HepG2 (cell line): ENCODE measurements around the gene KLHL17. TPM values are rescaled to one million over a fixed set of nuclear protein-coding genes. Genes with fewer than 3 reads are reported as not detected.
A peak's percentile ranks its signal among the peaks of the same experiment; 100 is the strongest.

Experiments used
- AGO2 ChIP-seq: fragments of 200-400 bp; formaldehyde crosslinking; optimal IDR thresholded peaks from 2 replicates; pipeline ENCODE3; 2017; ENCODE audit warnings: mild to moderate bottlenecking, low read depth, low read length, moderate library complexity
- ATF4 ChIP-seq, 2 experiments: fragments of 450-650 bp in 1 of 2; sonication (generic) in 1 of 2; formaldehyde crosslinking; IDR thresholded peaks; 2 replicates each; pipeline versions ENCODE4 v1.5.0 to v1.8.0; 2020 to 2022; ENCODE audit warnings: mild to moderate bottlenecking in 1 of 2, missing genetic modification reagents in 1 of 2
- CREB1 ChIP-seq, 2 experiments: fragments of 450-650 bp in 1 of 2; IDR thresholded peaks; 2 replicates each; pipeline ENCODE4 v1.6.1; 2016 to 2017; ENCODE audit warnings: control low read depth in 1 of 2, mild to moderate bottlenecking in 1 of 2, missing compliant biosample characterization in 1 of 2, missing genetic modification characterization in 1 of 2
- EEA1 ChIP-seq: sonication (generic); formaldehyde crosslinking; IDR thresholded peaks from 2 replicates; pipeline ENCODE4 v1.5.1; 2020; ENCODE audit warnings: mild to moderate bottlenecking, missing genetic modification reagents, borderline replicate concordance
- FOXK2 ChIP-seq: fragments of 450-650 bp; IDR thresholded peaks from 2 replicates; pipeline ENCODE4 v1.6.1; 2016
- HNRNPLL ChIP-seq: fragments of 200-400 bp; formaldehyde crosslinking; IDR thresholded peaks from 2 replicates; pipeline ENCODE4 v1.6.1; 2017; ENCODE audit warnings: mild to moderate bottlenecking, low read depth, low read length; ENCODE audit not compliant: poor library complexity, severe bottlenecking
- POLR2AphosphoS2 ChIP-seq: IDR thresholded peaks from 2 replicates; pipeline ENCODE4 v1.6.1; 2011; ENCODE audit warnings: low read depth, low read length, improper control_type of control experiment
- RFX5 ChIP-seq: IDR thresholded peaks from 2 replicates; pipeline ENCODE4 v1.6.1; 2011; ENCODE audit warnings: low read depth, low read length, improper control_type of control experiment
- TEAD2 ChIP-seq: sonication (generic); formaldehyde crosslinking; IDR thresholded peaks from 2 replicates; pipeline ENCODE4 v1.9.0; 2021; ENCODE audit warnings: missing genetic modification reagents
- THAP8 ChIP-seq: sonication (generic); formaldehyde crosslinking; IDR thresholded peaks from 2 replicates; pipeline ENCODE4 v1.5.1; 2020; ENCODE audit warnings: missing genetic modification reagents, mild to moderate bottlenecking, borderline replicate concordance
- ZFP90 ChIP-seq: sonication (generic); formaldehyde crosslinking; IDR thresholded peaks from 2 replicates; pipeline ENCODE4 v1.8.0; 2022; ENCODE audit warnings: missing genetic modification reagents, mild to moderate bottlenecking, inconsistent platforms, borderline replicate concordance
- ZNF124 ChIP-seq: sonication (generic); formaldehyde crosslinking; IDR thresholded peaks from 2 replicates; pipeline ENCODE4 v1.4.0; 2020; ENCODE audit warnings: missing genetic modification reagents
- ZNF225 ChIP-seq: sonication (generic); formaldehyde crosslinking; IDR thresholded peaks from 2 replicates; pipeline ENCODE4 v1.4.0; 2020; ENCODE audit warnings: mild to moderate bottlenecking, missing genetic modification reagents
- ZNF350 ChIP-seq: sonication (generic); formaldehyde crosslinking; IDR thresholded peaks from 2 replicates; pipeline ENCODE4 v1.4.0; 2020; ENCODE audit warnings: mild to moderate bottlenecking, low read depth, missing genetic modification reagents, borderline replicate concordance
- ZNF496 ChIP-seq: sonication (generic); formaldehyde crosslinking; IDR thresholded peaks from 2 replicates; pipeline ENCODE4 v1.8.1; 2023; ENCODE audit warnings: mild to moderate bottlenecking, moderate library complexity, missing genetic modification reagents; ENCODE audit not compliant: insufficient replicate concordance
- ZNF605 ChIP-seq: sonication (generic); formaldehyde crosslinking; IDR thresholded peaks from 2 replicates; pipeline ENCODE4 v1.8.0; 2022; ENCODE audit warnings: mild to moderate bottlenecking, missing genetic modification reagents
- ZNF646 ChIP-seq: sonication (generic); formaldehyde crosslinking; IDR thresholded peaks from 2 replicates; pipeline ENCODE4 v1.9.0; 2021; ENCODE audit warnings: mild to moderate bottlenecking, missing genetic modification reagents
- ZNF775 ChIP-seq: sonication (generic); formaldehyde crosslinking; IDR thresholded peaks from 2 replicates; pipeline ENCODE4 v1.4.0; 2020; ENCODE audit warnings: missing genetic modification reagents, mild to moderate bottlenecking, moderate library complexity, borderline replicate concordance
- ZNF777 ChIP-seq: sonication (generic); formaldehyde crosslinking; IDR thresholded peaks from 2 replicates; pipeline ENCODE4 v1.4.0; 2020; ENCODE audit warnings: missing genetic modification reagents
- polyA plus RNA-seq, 8 experiments: library from polyadenylated mRNA; depleted of rRNA in 3 of 8; stranded (reverse) in 7 of 8; unstranded in 1 of 8; fragments of >200 nt; fragmentation: Illumina TruSeq in 4 of 8; extraction: Trizol in 4 of 8; gene quantifications; 2 replicates each; pipeline versions ENCODE4 v1.2.1 to v1.2.3, GENCODE V29; 2011 to 2016; ENCODE audit warnings: low read depth in 4 of 8, missing spikeins in 1 of 8, mixed read lengths in 1 of 8; ENCODE audit not compliant: insufficient read depth in 1 of 8
- total RNA-seq, 5 experiments: library from RNA; depleted of rRNA; stranded (reverse); fragments of >200 nt; fragmentation: Illumina TruSeq; extraction: Trizol; gene quantifications; 2 replicates each; pipeline ENCODE4 v1.2.3, GENCODE V29; 2016; ENCODE audit warnings: low read depth in 1 of 5

The KLHL17 gene
- total and polyA plus RNA-seq, 2 of the 13 experiments (the other 11 are each of a cell fraction or from before 2014, with no cell fraction given) = 9.3 to 24.7 TPM

- TF ChIP-seq ATF4 (CRISPR knock-in tag; IDR thresholded peaks at IDR 0.05) (no peak), HNRNPLL (no peak), POLR2AphosphoS2 (no peak), FOXK2 (no peak), TEAD2 (no peak), CREB1 (IDR thresholded peaks at IDR 0.05) (no peak), CREB1 (CRISPR knock-in tag; IDR thresholded peaks at IDR 0.05) (no peak), ZFP90 (CRISPR knock-in tag) (no peak), RFX5 (no peak), ZNF646 (no peak), AGO2 (peak; percentile 51), ZNF496 (CRISPR knock-in tag) (no peak), ZNF124 (CRISPR knock-in tag) (no peak), ZNF775 (CRISPR knock-in tag) (no peak), EEA1 (CRISPR knock-in tag) (no peak), THAP8 (CRISPR knock-in tag) (no peak), ZNF350 (CRISPR knock-in tag) (no peak), ZNF605 (CRISPR knock-in tag) (no peak), ZNF777 (CRISPR knock-in tag) (no peak), ZNF225 (CRISPR knock-in tag) (no peak)
- TF ChIP-seq, all 625 proteins: peak for 8
Observed at GRCh38 chr1:1003618-1004419, 43.4 kb downstream of the KLHL17 start (continued).
